ENCODE results near the gene FER. TPM values are rescaled to one million over a fixed set of nuclear protein-coding genes. Genes with fewer than 3 reads are reported as not detected.

Gene FER
- total and polyA plus RNA-seq, 12 donors: 3.5 to 37.5 (median 27.0) TPM

- Histone ChIP-seq H3K27me3 (no peaks in the 10 kb centered on the region), H3K4me1 (replicated peaks in 1 of 2) (peaks cover 0 to 18% of the 10 kb centered on the region in 2 donors), H3K36me3 (replicated peaks in 1 of 2) (no peaks in the 10 kb centered on the region), H3K27ac (no peak overlapping the region), H3K9me3 (replicated peaks in 1 of 3) (no peaks in the 10 kb centered on the region), H3K4me3 (no peak overlapping the region)
- intact Hi-C loops (cut with DNase I): no loop called here
- no peak for DNase-seq
- no peak for TF ChIP-seq CTCF (IDR thresholded peaks at IDR 0.05)
- TF ChIP-seq POLR2A (IDR thresholded peaks at IDR 0.05): no peak
- WGBS, 4 donors: 78 to 82% (median 81%) methylated on average over 2 of the region's 2 CpGs
Measured at GRCh38 chr5:109196087-109196822, 448.6 kb downstream of the FER start.

- intact Hi-C loops (cut with DNase I): no loop called here
- 87 to 100% (median 97%) methylated on average over 2 of the region's 2 CpGs for WGBS, 4 donors
Measured at GRCh38 chr5:109196823-109197160, 449.1 kb downstream of the FER start.

GRCh38 chr5:109199289-109199688 is 451.6 kb downstream of the FER start:
- 78 to 91% (median 88%) methylated on average over 2 of the region's 2 CpGs for WGBS, 4 donors
- Histone ChIP-seq H3K36me3 (replicated peaks in 1 of 2) (no peaks in the 10 kb centered on the region), H3K4me1 (replicated peaks in 1 of 2) (peaks cover 0 to 7% of the 10 kb centered on the region in 2 donors), H3K4me3 (no peak overlapping the region), H3K27ac (no peak overlapping the region), H3K27me3 (no peaks in the 10 kb centered on the region), H3K9me3 (replicated peaks in 1 of 3) (no peaks in the 10 kb centered on the region)
- intact Hi-C loops (cut with DNase I): no loop called here
- TF ChIP-seq POLR2A (IDR thresholded peaks at IDR 0.05): no peak
- no peak for TF ChIP-seq CTCF (IDR thresholded peaks at IDR 0.05)
- no peak for DNase-seq

More at GRCh38 chr5:109196823-109197160, 449.1 kb downstream of the FER start:
- Histone ChIP-seq H3K4me1 (replicated peaks in 1 of 2) (peaks cover 0 to 13% of the 10 kb centered on the region in 2 donors), H3K4me3 (no peak overlapping the region), H3K27ac (no peak overlapping the region), H3K36me3 (replicated peaks in 1 of 2) (no peaks in the 10 kb centered on the region), H3K9me3 (replicated peaks in 1 of 3) (no peaks in the 10 kb centered on the region), H3K27me3 (no peaks in the 10 kb centered on the region)
- DNase-seq: no peak
- TF ChIP-seq CTCF (IDR thresholded peaks at IDR 0.05) (no peak), POLR2A (IDR thresholded peaks at IDR 0.05) (no peak)

- H3K9me3 ChIP-seq (replicated peaks in 1 of 3): no peaks in the 10 kb centered on the region
- no peak overlapping the region for H3K27ac ChIP-seq
- H3K36me3 ChIP-seq (replicated peaks in 1 of 2): no peaks in the 10 kb centered on the region
- no peaks in the 10 kb centered on the region for H3K27me3 ChIP-seq
- TF ChIP-seq CTCF (IDR thresholded peaks at IDR 0.05): no peak
- TF ChIP-seq POLR2A (IDR thresholded peaks at IDR 0.05): no peak
- WGBS, 4 donors: 66 to 73% (median 69%) methylated on average over 5 of the region's 5 CpGs
- peaks cover 0 to 7% of the 10 kb centered on the region in 2 donors for H3K4me1 ChIP-seq (replicated peaks in 1 of 2)
- H3K4me3 ChIP-seq: no peak overlapping the region
- intact Hi-C loops (cut with DNase I): no loop called here
- no peak for DNase-seq
Measured at GRCh38 chr5:109199799-109200620, 452.3 kb downstream of the FER start.
